Stimulated activated CD8-positive, alpha-beta memory T cell treated with anti-CD3 and anti-CD28 coated beads, Interleukin-12 subunit alpha, Interleukin-12 subunit beta, amount 100 ng/mL, for 1 hour (primary cell): Measurements from ENCODE around the gene TMEM132E.

Experiments used
- DNase-seq: peaks from one replicate; pipeline ENCODE4 v3.0.0-alpha.2; 2020; ENCODE audit warnings: low read depth

TMEM132E gene

GRCh38 chr17:34568953-34569352 lies 10.4 kb upstream of the TMEM132E start:
- DNase-seq, result no peak

DNA sequence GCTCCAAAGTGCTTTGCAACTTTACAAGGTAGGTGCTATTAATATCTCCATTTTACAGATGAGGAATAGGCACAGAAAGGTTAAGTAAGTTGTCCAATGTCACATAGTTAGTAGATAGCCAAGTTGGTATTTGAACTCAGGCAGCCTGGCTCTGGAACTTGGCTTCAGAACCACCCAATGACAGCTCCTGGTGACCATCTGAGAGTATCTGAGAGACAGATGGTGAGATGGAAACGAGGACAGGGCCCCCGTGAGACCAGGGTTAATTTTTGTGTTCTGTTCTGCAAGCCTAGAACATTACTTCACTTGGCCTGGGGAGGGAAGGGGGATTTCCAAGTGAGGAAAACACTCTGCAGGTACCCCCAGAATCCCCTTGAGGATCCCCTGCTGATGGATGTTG lies 9.8 kb upstream of the TMEM132E start:
- no peak for DNase-seq

- no peak for DNase-seq
Observed at GRCh38 chr17:34570506-34570905, 8.9 kb upstream of the TMEM132E start.

- no peak for DNase-seq
Observed at GRCh38 chr17:34571428-34572130, 7.8 kb upstream of the TMEM132E start.

DNA sequence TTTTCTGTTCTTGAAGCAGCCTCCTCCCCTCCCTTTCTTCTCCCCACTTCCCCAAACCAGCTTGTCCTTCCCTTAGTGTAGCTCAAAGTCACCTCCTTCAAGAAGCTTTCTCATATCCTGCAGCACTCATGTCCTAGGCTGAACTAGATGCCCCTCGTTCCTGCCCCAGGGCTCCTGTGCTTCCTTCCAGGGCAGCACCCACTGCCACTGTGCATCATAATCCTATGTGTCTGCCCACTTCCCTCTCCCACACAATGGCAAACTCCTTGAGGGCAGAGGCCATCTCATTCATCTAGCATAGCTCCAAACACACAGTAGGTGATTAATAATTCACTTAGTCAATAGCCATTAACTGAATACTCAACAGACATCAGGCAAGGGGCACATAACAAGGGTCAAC lies 6.9 kb upstream of the TMEM132E start:
- no peak for DNase-seq

DNA sequence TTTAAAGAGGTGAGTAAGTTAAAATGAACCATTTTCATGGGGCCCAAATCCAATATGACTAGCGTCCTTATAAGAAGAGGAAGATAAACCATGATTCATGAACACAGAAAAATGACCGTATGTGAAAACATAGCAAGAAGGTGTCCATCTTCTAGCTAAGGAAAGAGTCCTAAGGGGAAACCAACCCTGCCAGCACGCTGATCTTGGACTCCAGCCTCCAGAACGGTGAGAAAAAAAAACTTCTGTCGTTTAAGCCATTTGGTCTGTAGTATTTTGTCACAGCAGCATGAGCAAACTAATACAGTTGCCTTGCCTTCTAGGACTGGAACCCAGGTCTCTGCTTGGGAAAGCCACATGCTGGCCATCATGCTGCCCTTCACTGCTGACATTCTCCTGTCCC lies 4.2 kb upstream of the TMEM132E start:
- DNase-seq, result no peak

DNA sequence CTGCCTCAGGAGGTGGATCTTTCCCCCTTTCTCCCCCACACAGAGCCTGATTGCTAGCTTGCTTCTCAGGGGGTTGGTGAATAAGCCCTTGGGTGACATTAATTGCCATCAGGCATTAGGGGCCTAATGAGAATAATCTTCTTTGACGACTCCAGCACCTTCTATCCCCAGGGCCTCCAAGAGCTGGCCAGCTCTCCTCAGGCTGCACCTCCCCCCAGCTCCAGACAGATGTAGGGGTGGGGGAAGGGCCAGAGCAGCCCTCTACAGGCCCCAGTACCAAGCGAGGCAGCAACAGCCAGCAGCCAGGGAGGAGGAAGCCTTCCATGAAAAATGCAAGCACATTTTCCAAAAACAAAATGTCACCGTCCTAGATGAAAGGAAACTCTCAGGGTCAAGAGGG lies 1.4 kb upstream of the TMEM132E start:
- no peak for DNase-seq

DNA sequence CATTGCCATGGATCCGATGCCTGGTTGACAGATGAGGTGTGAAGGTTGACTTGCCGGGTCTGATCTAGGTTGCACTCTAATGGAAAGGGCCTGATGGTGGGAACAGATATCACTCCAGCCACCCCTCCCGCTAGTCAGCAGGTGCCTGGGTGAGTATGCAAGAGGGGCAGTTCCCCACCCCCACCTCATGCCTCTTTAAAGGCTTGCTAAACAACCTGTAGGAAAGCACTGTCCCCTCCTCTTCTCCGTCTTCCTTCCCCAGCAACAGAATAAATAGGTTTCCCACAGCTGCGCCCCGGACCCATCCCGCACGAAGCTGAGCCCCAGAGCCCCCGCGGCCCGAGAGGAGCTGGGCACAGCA lies 746 bp upstream of the TMEM132E start:
- DNase-seq, result no peak

GRCh38 chr17:34579979-34580684 lies 750 bp downstream of the TMEM132E start:
- no peak for DNase-seq

- no peak for DNase-seq
Observed at GRCh38 chr17:34580685-34581445, 1.5 kb downstream of the TMEM132E start.

DNA sequence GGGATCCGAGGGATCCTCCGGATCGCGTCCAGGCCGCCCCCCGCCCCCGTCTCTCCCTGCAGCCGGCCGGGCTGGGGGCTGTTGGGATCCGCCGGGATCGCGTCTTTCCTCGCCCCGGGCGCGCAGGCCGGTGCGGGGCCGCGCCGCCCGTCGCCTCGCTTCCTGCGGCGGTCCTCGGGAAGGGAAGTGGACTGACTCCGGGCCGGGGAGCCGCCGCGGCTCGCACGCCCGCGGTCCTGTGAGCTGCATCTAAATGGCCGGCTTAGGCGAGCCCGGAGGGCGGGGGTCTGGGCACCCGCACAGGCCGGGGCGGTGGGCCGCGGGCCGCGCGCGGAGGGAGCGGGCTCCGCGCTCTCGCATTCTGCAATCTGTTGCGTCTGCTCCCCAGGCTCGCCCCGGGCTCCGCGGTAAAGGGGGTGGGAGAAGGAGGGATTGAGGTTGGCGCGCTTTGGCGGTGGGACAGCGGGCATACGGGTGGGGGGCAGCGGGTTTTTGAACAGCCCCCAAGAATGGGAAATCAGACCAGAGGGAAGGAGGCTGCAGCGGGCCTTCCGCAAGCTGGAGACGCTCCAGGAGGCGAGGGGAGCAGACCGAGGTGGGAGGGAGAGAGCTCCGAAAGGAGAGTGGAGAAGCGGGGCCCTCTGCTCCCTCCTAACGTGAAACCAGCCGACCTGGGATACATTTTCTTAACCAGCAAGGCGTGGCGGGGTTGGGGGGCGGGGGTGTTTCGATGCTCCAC lies 2.2 kb downstream of the TMEM132E start:
- no peak for DNase-seq

- no peak for DNase-seq
Observed at GRCh38 chr17:34582185-34582900, 3.0 kb downstream of the TMEM132E start.

DNA sequence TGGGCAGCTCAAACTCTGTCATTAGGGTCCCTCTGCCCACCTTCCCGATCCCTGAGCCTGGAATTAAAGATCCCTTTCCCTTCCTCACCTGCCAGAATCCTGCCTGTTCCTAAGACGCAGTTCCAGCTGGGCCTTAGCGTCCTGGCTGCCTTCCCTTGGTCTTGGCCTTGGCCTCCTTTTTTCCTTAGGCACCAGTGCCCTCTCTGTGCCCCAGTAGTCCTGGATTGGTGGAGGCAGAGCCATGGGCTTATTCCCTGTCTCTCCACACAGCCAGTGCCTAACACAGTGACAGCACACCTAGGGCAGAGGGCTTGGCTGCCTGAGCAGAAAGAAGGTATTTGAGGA lies 3.5 kb downstream of the TMEM132E start:
- DNase-seq, result no peak

DNA sequence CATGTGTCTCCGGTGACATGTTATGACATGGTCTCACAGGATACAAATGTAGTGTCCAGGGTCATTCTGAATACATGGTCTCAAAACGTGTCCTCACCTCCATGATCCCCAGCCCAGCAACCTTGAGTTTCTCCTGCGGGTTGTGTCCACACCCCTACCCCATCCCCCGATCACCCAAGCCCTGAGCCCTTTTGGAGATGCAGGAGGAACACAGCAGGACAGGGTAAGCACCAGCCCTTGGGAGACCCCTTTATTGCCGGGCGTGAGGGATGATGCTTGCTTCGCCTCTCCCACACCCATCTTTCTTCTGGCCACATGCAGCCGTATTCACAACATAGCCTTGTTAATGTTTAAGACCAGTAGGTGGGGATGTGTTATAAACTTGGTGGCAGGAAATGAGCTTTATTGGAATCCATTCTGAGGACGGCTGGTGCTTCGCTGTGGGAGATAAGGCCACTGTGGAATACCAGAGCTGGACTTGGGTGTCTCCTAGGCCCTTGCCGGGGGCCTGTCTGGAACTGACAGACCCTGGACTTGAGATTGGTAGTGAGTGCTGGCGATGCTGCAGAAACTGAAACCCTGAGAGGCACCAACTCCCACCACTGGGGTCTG lies 5.5 kb downstream of the TMEM132E start:
- DNase-seq, result no peak

GRCh38 chr17:34586346-34586846 lies 7.0 kb downstream of the TMEM132E start:
- DNase-seq, result no peak

- DNase-seq, result no peak
Observed at GRCh38 chr17:34588266-34588665, 8.9 kb downstream of the TMEM132E start.

- no peak for DNase-seq
Observed at GRCh38 chr17:34589120-34589965, 10.0 kb downstream of the TMEM132E start.

DNA sequence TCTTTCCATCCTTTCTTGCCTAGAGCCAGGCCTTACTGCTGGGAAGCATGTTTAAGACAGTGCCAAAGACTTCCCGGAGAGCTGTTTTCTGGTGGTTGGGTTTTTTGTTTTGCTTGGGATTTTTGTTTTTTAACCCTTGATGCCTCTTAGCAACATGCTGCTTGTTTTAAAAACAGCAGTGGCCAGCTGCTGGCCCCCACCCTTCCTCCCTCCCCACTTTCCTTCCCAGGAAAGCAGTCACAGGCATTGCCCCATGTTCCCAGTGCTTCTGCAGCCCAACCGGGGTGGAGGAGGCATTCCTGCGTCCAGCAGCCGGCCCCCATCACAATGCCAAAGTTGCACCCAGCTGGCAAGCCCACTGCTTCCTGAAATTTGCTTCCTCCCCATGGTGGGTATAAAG lies 12.6 kb downstream of the TMEM132E start:
- DNase-seq, result no peak

GRCh38 chr17:34596920-34597319 lies 17.5 kb downstream of the TMEM132E start:
- no peak for DNase-seq

DNA sequence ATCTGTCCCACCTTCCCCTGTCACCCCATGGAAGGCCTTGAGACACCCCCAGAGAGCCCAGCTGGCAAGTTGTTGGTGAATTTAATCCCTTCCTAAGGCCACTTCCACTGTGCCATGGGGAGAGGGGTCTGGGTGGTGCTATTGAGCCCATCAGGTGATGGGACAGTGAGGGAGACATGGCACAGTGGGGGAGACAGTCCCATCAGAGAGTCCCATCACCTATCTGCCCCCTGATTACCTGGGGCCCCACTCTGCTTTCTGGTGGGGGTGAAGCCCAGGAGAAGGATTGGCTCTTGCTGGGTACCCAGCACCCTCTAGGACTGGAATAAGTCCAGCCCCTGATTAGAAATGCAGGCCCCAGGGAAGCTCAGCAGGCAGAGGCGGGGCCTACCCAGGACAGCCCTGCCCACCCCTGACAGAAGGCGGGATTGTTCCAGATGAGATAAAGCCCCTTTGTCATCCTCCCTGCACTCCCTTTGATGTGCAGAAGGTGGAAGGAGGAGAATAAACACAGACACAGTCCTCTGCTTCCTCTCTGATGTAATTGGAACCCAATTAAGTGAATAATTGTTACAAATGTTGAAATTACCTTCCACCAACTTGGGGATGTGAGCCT lies 18.9 kb downstream of the TMEM132E start:
- DNase-seq, result no peak
